Activated T-helper 9 cell treated with anti-CD3 and anti-CD28 coated beads, Interleukin-2, amount 50 U/mL, for 16 hours (primary cell): ENCODE results near the gene XYLT2.
"Not testable (repeated sequence)": the region's sequence is repeated elsewhere in the genome, so short reads cannot be mapped to it uniquely, and the experiment has no call there.

Experiments used
- DNase-seq: peaks from one replicate; pipeline ENCODE4 v3.0.0-alpha.2; 2020; ENCODE audit warnings: low read depth

XYLT2 gene

DNA sequence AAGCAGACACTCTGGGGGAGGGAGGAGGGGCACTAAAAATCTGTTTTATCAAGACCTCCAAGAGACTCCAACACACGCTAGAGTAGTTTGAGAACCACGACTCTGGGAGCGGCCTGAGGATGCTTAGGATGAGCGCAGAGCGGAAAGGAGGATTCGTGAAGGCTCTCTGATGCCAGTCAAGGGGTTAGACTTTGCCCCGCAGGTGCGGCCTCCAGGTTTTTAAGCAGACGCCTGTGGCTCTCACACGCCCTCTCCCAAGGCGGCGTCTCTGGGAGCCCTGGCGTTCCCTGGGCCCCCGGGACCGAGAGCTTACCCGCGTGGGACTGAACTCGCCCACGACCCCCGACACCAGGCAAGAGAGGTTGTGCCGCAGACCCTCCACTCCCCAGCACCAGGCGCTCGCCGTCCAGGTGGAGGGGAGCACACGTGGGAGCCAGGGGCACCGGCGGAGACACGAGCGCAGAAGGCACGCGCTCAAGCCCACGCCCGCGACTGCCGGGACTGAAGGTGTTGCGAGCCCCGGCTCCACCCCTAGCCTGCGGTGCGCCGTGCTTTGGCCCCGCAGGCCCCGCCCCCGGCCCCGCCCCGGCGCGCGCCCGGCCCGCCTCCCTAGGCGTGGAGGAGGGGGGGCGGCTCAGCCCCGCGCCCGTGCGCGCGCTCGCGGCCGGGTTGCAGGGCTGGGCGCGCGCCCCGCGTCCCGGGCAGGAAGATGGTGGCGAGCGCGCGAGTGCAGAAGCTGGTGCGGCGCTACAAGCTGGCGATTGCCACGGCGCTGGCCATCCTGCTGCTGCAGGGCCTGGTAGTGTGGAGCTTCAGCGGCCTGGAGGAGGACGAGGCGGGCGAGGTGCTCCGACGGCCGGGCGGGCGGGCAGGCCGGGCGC is at the start of gene XYLT2:
Gene XYLT2, plus strand, starts transcription at position 695 of the 881 bp plus-strand sequence. Its CDS starts 15 bp downstream, at position 710.
- DNase-seq = peak; percentile 91

DNA sequence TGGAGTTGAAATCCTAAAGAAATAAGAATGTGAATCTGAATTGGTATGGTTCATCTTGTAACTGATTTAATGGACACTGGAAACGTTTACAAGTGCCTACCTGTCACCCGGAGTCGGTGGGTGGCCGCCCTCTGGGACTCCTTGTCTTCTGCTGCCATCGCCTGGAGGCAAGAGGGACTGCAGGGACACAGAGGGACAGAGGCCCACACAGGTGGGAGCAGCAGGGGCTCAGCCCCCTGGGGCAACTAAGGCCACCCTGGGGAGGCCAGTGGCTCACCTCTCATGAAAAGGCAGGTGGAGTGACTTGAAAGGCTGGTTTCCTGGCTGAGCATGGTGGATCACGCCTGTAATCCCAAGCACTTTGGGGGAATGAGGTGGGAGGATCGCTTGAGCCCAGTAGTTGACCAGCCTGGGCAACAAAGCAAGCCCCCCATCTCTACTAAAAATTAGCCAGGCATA is 48.5 kb upstream of the XYLT2 start:
- peak; percentile 64 for DNase-seq

DNA sequence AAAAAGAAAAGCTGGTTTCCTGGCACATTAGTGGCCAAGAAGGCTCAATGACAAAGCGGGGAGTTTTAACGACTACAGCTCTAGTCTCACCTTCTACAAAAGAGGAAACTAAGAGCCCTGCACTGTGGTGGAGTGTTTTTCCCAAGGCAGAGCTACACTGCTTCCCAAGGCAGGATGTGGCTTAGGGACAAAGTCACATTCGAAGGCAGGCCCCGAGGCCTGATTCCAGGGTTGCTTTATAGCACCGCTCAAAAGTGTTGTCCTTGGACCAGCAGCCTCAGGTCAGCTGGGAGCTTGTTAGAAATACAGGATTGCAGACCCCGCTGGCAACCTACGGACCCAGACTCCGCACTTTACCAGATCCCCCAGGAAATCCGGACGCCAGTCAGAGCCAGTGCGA is 47.9 kb upstream of the XYLT2 start:
- no peak for DNase-seq

DNA sequence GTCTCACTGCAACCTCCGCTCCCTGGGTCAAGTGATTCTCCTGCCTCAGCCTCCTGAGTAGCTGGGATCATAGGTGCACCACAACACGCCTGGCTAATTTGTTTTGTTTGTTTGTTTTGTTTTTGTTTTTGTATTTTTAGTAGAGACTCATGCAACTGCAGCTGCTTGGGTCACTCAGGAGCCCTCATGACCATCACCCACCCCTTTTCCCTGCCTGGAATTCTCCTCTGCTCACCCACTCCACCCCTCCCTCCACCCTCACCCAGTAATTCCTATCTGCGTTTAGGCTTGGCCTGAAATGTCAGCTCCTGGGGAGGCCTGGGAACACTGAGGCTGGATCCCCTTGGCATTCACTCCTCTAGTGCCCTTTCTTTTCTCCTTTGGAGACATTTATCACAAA is 46.1 kb upstream of the XYLT2 start:
- DNase-seq = no peak

DNA sequence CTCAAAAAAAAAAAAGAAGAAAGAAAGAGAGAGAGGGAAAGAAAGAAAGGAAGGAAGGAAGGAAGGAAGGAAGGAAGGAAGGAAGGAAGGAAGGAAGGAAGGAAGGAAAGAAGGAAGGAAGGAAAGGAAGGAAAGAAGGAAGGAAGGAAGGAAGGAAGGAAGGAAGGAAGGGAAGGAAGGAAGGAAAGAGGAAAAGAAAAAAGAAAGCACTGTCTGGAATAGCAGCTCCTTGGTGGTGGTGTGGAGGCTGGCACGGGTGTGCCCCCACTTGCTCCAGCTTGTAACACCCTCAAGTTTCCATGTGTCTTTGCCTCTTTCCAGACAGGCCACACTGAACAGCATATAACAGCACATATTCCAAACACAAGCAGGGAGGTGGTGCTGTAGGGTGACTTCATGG is 45.1 kb upstream of the XYLT2 start:
- not testable (repeated sequence) for DNase-seq

DNA sequence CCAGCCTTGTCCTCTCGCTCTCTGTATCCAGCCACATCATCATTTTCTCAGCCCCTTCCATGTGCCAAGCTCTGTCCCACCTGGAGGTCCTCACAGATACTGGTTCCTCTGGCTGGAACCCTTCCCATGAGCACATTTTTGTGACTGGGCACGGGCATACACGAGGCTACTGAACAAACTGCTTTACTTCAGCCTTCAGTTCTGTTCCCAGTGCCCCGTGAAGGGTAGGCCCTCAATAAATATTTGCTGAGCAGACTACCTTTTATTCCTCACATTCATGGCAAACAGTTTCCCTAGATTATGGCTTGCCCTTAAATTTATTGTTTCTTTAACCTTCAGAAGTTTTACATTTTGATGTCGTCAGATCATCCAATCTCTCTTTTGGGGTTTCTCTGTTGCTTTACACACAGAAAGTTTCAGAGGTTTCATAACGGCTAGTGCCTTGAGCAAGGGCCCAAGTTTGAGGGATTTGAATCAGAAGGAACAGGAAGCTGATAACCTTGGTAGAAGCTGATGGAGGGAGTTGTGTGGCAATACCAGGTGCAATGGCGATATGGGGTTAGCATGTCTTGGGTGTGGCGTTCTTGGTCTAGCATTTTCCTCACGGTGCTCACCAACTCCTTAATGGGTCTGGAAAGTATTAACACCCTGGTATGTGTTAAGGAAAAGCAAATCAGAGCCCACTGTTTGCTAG is 43.9 kb upstream of the XYLT2 start:
- DNase-seq = no peak

DNA sequence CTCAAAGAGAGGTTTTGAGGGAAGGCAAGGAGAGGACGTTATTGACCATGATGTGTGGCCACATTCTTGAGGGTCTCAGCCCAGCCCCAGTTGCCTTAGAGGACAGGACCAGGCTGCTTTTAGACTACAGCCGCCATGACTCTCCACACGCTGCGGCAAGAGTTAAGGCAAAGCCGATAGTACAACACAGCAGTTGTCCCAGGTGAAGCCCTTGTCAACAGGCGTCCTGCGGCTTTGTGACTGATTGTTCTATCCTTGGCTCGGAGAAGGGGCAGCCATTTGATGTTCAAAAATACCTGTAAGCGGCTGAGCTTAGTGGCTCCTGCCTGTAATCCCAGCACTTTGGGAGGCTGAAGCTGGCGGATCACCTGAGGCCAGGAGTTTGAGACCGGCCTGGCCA is 42.9 kb upstream of the XYLT2 start:
- DNase-seq = no peak

DNA sequence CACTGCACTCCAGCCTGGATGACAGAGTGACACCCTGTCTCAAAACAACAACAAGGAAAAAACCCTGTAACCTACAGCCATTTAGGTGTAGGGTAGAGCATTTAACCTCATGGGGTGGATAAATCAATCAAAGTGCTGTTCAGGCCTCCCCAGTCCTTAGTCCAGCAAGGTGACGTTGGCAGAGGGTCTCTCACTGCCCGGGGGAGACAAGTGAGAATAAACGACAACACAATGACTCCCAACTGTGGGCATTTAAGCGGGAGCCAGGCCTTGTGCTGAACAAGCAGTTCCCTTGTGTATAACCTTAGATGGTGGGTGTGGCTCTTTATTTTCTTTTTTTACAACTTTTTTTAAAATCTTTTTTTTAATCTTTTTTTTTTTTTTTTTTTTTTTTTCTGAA is 42.3 kb upstream of the XYLT2 start:
- DNase-seq = no peak

DNA sequence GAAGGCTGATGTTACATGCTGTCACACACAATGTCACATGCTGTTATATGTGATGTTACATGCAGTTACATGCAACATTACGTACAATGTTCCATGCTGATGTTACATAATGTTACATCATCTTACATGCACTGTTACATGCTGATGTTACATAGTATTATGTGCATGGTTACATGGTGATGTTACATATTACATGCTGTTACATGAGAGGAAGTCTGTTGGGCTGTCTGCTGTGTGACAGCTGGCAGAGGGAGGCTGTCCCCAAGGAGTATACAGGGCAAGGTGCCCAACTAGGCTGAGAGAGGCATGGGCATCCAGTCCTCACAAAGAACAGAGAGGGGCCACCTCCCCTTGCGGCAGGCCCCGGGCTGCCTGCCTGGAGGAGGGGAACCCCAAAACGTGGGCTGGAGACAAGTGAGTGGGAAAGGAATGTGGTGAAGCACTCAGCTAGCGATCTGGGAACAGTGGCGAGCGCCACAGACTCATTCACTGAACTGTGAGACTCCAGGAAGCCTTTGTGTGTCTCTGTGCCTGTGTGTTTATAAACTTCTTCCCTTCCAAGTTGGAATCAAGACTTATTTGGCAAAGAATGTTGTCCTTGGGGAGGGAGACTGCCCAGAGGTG is 41.0 kb upstream of the XYLT2 start:
- no peak for DNase-seq

DNA sequence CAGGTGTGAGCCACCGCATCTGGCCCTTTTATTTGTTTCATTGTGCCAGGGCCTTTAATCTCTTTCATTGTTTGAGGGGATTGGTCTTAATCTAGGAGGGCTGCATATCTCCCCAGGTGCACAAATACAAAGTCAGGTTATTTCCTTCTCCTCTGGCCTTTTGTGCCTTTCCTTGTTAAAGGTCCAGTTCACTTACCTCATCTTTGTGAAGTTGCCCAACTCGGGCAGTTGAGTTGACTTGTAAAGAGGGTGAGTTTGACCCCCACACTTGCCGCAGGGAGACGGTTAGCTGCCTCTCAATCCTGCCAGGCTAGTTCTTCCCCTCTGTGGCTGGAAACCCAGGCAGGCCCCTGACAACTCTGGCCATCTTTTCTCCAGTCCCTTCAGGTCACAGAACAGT is 38.3 kb upstream of the XYLT2 start:
- no peak for DNase-seq

DNA sequence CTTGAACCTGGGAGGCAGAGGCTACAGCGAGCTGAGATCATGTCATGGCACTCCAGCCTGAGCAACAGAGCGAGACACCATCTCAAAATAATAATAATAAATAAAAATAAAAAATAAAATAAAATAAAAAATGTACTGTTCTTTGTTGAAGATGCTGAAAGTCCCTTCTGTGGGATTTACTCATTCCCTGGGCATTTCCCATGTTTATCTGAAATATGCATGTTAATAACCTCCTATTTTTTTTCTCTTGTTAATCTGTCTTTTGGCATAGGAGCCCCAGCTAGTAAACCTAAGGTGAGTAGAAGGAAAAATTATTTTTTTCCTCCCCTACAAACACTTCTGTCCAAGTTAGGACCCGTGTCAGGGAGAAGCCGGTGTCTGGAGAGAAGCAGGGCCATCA is 37.3 kb upstream of the XYLT2 start:
- no peak for DNase-seq

DNA sequence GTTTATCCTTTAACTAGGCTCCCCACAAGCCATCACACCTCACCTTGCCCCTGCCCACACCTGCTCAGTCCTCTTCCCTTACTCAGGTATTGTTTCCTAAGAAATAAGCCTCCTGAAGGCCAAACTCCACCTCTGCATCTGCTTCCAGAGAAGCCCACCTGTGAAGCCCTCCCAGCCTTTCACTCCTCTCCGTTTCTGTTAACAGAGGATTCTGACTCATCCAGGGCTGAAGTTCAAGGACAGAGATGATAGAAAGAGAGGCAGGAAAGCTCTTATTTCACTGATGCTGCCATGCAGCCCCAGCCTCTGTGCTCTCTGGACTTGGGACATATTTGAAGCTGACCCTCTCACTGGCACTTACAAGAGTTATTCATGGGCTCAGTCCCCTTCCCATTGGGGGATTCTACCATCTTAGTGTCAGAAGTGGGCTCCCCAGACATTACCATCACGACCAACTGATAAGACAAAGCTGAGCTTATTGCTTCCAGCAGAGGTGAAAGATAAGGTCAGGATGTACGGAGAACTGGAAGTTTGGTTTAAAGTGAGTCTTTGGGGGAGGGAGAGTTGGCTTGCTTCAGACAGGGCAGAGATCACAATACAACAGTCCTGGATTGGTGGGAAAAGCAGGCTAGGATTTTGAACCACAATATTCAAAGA is 35.3 kb upstream of the XYLT2 start:
- DNase-seq = no peak

DNA sequence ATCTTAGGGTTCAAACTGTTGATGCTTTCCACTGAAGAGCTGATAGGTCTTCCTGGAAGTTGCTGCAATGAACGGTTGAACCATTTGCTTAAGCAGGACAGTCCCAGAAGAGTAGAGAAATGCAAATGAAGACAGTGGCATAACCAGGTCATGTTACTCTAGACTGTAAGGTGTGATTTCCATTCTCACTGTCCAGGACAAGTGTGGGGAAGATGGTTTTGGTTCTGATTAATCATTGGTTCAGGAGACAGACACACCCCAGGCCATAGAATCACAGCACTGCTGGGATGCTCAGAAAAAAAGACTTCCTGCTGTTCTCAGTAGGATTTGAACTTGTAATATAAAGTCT is 34.8 kb upstream of the XYLT2 start:
- no peak for DNase-seq

DNA sequence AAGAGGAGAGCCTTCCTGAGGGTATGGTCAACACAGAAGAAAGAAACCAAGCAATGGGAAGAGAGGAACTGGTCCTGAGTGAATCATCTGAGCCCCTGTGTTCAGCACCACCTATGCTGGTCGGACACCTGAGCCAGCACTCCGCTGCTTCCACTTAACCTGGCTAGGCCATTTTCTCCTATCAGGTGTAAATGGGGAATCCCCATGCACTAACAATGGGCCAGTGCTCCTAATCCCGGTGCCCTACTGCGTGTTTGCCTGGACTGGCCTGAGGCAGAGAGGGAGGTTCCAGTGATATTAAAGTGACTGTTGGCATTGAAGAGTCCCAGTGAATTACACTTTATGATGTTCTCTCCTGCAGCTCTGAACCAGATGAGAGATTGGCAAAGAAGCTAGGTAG is 34.4 kb upstream of the XYLT2 start:
- DNase-seq = no peak

DNA sequence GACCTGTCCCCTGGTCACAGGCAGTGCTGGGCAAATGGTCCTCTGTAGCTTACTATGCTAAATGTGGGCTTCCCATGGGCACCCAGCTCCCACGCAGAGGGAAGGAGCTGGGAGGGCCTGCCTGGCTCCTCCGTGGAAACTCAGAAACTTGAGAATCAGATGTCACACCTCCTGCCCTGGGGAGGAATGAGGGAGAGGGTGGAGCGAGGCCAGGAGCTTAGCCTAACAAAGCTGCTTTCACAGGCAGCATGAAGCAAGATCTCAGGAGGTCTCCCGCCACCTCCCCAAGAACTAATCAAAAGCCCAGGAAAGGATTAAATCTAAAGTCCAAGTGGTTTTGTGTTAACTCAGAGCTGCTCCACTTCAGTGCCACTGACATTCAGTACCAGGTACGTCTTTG is 33.6 kb upstream of the XYLT2 start:
- no peak for DNase-seq

DNA sequence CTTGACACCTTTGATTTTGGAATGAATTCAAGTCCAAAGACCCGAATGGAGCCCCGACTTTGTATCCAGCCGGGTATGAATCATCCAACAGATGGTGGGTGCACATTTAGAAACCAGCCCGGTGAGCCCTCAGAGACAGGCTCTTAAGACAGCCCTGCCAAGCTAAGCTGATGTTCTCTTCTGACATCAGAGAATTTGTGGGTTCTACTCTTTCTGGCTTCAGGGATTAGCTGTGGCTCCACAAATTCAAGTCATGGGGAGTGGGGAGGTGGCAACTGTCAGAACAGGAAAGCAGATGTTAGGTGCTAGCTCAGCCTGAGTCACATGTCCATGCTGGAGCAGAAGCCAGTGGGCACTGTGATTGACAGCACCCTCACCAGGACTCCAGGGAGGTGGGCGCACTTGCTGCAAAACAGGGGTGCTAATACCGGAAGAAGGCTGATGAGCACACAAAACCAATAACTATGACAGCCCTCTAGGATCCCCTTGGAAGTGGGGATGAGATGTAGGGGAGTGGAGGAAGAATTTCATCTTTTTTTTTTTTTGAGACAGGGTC is 31.4 kb upstream of the XYLT2 start:
- DNase-seq = no peak

DNA sequence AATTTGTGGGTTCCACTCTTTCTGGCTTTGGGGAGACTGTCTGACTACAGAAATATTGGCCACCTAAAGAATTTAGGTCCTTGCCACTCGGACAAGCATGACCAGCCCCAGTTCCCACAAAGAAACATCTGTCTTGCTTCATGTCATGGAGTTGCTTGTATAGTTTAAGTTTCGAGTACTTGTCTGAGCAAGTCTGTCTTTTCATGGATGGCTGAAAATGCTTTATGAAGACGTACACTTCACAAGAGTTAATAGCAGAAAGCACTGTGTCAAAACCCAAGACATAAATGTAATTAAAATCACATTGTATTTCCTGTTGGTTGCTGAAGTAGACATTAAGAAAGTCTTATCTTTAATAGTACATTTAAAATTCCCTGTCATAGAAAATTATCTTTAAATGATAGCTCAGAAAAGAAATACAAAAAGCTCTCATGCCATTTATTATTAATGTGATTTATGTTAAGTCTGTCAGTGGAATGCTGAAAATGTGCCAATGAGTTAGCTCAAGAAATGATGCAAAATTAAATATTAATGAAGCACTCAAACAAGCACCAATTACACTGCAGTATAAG is 29.8 kb upstream of the XYLT2 start:
- no peak for DNase-seq

DNA sequence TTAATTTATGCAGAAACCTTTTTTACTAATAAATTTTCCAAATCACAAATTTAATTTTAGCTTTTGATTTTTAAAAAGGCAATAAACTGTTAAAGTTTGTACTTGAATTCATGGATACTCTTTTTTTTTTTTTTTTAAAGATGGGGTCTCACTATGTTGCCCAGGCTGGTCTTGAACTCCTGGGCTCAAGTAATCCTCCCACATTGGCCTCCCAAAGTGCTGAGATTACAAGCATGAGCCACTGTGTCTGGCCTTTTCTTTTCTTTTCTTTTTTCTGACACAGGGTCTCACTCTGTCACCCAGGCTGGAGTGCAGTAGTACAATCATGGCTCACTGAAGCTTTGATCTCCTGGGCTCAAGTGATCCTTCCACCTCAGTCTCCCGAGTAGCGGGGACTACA is 29.3 kb upstream of the XYLT2 start:
- not testable (repeated sequence) for DNase-seq

DNA sequence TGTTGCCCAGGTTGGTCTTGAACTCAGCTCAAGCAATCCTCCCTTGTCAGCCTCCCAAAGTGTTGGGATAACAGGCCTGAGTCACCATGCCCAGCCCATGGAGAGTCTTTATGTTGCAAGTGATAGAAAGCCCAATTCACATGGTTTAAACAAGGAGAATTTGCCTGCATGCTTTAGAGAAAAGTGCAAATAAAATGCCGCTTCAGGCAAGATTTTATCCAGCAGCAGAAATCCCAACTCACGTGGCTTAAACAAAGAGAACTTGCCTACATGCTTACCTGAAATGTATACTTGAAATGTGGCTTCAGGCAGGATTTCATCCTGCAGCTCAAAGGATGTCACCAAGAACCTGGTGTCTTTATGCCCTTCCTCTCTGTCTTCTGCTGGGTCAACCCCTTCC is 28.8 kb upstream of the XYLT2 start:
- DNase-seq = no peak

DNA sequence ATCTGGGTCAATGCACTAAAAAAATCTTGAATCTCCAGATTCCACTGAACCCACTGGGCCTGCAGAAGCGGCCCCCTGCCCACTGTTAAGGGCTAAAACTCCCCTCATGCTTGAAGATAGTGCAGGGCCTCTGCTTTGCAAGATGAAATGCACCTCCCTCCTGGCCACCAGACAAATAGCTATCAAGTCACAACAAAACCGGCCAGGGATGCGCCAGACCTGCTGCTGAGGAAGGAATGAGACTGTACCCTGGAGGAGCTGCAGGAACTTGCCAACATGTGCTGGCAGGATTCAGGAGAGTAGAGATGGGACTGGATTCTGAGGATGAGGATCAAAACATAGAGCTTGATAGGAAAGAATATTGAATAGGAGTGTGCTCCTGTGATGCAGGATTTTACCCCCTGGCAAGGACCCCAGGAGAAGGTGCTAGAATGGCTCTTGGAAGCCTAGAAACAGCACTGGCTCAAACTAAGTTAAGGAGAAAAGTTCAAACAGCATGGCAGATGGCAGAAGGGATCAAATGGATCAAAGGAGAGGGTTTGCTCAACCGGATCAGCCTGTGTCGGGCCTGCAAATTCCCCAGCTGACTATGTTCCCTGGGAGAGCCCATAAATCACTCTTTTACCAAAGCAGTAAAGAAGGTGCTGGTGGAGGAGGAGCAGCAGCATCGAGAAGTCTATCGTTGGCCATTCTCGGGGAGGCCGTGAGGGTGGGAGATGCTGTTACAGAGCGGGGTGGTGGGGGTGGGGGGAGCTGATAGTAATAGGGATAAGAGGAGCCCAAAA is 27.2 kb upstream of the XYLT2 start:
- DNase-seq = no peak
